Measurements from ENCODE around the gene RERE.
"Not testable (repeated sequence)": the region's sequence is repeated elsewhere in the genome, so short reads cannot be mapped to it uniquely, and the experiment has no call there.

RERE gene

GRCh38 chr1:8516793-8517556, 300.5 kb downstream of the RERE start:
- no peak for DNase-seq (ENCODE audit: low read depth in 2 of 2)

- no peak for DNase-seq (ENCODE audit: low read depth in 2 of 2)
These were observed 301.1 kb downstream of the RERE start for GRCh38 chr1:8516278-8516777.

- no peak for DNase-seq (ENCODE audit: low read depth in 2 of 2)
These were observed 304.9 kb downstream of the RERE start for GRCh38 chr1:8512504-8512903.

GRCh38 chr1:8510041-8510823, 307.2 kb downstream of the RERE start:
- DNase-seq (ENCODE audit: low read depth in 2 of 2): no peak

- no peak for DNase-seq (ENCODE audit: low read depth in 2 of 2)
These were observed 307.9 kb downstream of the RERE start for GRCh38 chr1:8509579-8509978.

- no peak for DNase-seq (ENCODE audit: low read depth in 2 of 2)
These were observed 310.3 kb downstream of the RERE start for GRCh38 chr1:8506995-8507615.

- no peak for DNase-seq (ENCODE audit: low read depth in 2 of 2)
These were observed 311.0 kb downstream of the RERE start for GRCh38 chr1:8506456-8506855.

GRCh38 chr1:8503842-8504241, 313.6 kb downstream of the RERE start:
- no peak for DNase-seq (ENCODE audit: low read depth in 2 of 2)

GRCh38 chr1:8502949-8503348, 314.5 kb downstream of the RERE start:
- not testable (repeated sequence) for DNase-seq (ENCODE audit: low read depth in 2 of 2)

- no peak for DNase-seq (ENCODE audit: low read depth in 2 of 2)
These were observed 320.1 kb downstream of the RERE start for GRCh38 chr1:8497210-8497819.

GRCh38 chr1:8496473-8496872, 321.0 kb downstream of the RERE start:
- DNase-seq (ENCODE audit: low read depth in 2 of 2): peak in 1 of 2 donors; percentile 15

GRCh38 chr1:8495928-8496401, 321.5 kb downstream of the RERE start:
- no peak for DNase-seq (ENCODE audit: low read depth in 2 of 2)

GRCh38 chr1:8494681-8495080, 322.8 kb downstream of the RERE start:
- DNase-seq (ENCODE audit: low read depth in 2 of 2): no peak

GRCh38 chr1:8493916-8494540, 323.4 kb downstream of the RERE start:
- no peak for DNase-seq (ENCODE audit: low read depth in 2 of 2)

- no peak for DNase-seq (ENCODE audit: low read depth in 2 of 2)
These were observed 330.2 kb downstream of the RERE start for GRCh38 chr1:8487249-8487648.

GRCh38 chr1:8486047-8486446, 331.4 kb downstream of the RERE start:
- DNase-seq (ENCODE audit: low read depth in 2 of 2): no peak

- DNase-seq (ENCODE audit: low read depth in 2 of 2): no peak
These were observed 333.9 kb downstream of the RERE start for GRCh38 chr1:8483586-8483985.

GRCh38 chr1:8482979-8483381, 334.5 kb downstream of the RERE start:
- DNase-seq (ENCODE audit: low read depth in 2 of 2): no peak

GRCh38 chr1:8481650-8482380, 335.6 kb downstream of the RERE start:
- no peak for DNase-seq (ENCODE audit: low read depth in 2 of 2)

GRCh38 chr1:8478566-8478965, 338.9 kb downstream of the RERE start:
- DNase-seq (ENCODE audit: low read depth in 2 of 2): no peak

- DNase-seq (ENCODE audit: low read depth in 2 of 2): no peak
These were observed 339.5 kb downstream of the RERE start for GRCh38 chr1:8477983-8478362.

All from stimulated activated CD8-positive, alpha-beta memory T cell treated with anti-CD3 and anti-CD28 coated beads, Interleukin-2, amount 100 ng/mL, for 1 hour (primary cell).